CD4-positive, alpha-beta T cell (primary cell): ENCODE measurements around the gene OLFML2A. TPM values are rescaled to one million over a fixed set of nuclear protein-coding genes. Genes with fewer than 3 reads are reported as not detected.

Source experiments
- ATAC-seq: fragments of 200-7000 bp; cut with Tn5 transposase; one replicate; pipeline ENCODE4 v1.10.0; 2022; ENCODE audit warnings: mild to moderate bottlenecking; ENCODE audit not compliant: poor library complexity
- CTCF ChIA-PET: fragments of 350-600 bp; sonication (Branson Sonifier 250); formaldehyde crosslinking; loops from one replicate; lab custom pipeline; 2021; ENCODE audit warnings: antibody characterized with exemption, inconsistent platforms; lab: Charles Lee
- POLR2A ChIA-PET: fragments of 350-600 bp; sonication (Branson Sonifier 250); formaldehyde crosslinking; loops from one replicate; lab custom pipeline; 2021; ENCODE audit warnings: antibody characterized with exemption, inconsistent platforms; lab: Charles Lee
- DNase-seq, 14 experiments: peaks; one replicate each; pipeline ENCODE4 v3.0.0-alpha.2; 2013 to 2020; ENCODE audit warnings: mixed read lengths in 2 of 14
- H3K27ac ChIP-seq, 2 donors: one replicate each; pipeline versions ENCODE4 v1.5.1 to v1.7.0; 2013; ENCODE audit warnings: low read length in 2 of 2, low read depth in 1 of 2, mild to moderate bottlenecking in 1 of 2
- H3K27me3 ChIP-seq, 2 experiments: 1 replicate in 1 of 2; 2 replicates in 1 of 2; pipeline versions ENCODE4 v1.6.1 to v1.7.0; 2013; ENCODE audit warnings: low read length in 2 of 2, control low read depth in 1 of 2, mild to moderate bottlenecking in 1 of 2, moderate library complexity in 1 of 2; ENCODE audit not compliant: insufficient read depth in 2 of 2, control insufficient read depth in 1 of 2
- H3K36me3 ChIP-seq: one replicate; pipeline ENCODE4 v1.6.1; 2013; ENCODE audit warnings: low read length, control low read depth; ENCODE audit not compliant: insufficient read depth
- H3K4me1 ChIP-seq: one replicate; pipeline ENCODE4 v1.6.1; 2013; ENCODE audit warnings: low read length, control low read depth; ENCODE audit not compliant: insufficient read depth
- H3K4me3 ChIP-seq: one replicate; pipeline ENCODE4 v1.5.1; 2013; ENCODE audit warnings: mild to moderate bottlenecking, low read length, moderate library complexity
- H3K9me3 ChIP-seq, 2 experiments: 1 replicate in 1 of 2; 2 replicates in 1 of 2; pipeline versions ENCODE4 v1.6.1 to v1.7.0; 2013; ENCODE audit warnings: low read length in 2 of 2, mild to moderate bottlenecking in 2 of 2, control low read depth in 1 of 2, moderate library complexity in 1 of 2; ENCODE audit not compliant: control insufficient read depth in 1 of 2, insufficient read depth in 1 of 2
- H3K27ac Mint-ChIP-seq: one replicate; pipeline ENCODE4 v1.8.0; 2020; ENCODE audit warnings: mixed read lengths
- H3K27me3 Mint-ChIP-seq: one replicate; pipeline ENCODE4 v1.8.0; 2021; ENCODE audit warnings: mixed read lengths
- H3K36me3 Mint-ChIP-seq: one replicate; pipeline ENCODE4 v1.8.0; 2021; ENCODE audit warnings: low read depth, mixed read lengths
- H3K4me1 Mint-ChIP-seq: one replicate; pipeline ENCODE4 v1.8.0; 2021; ENCODE audit warnings: low read depth, mixed read lengths
- H3K4me3 Mint-ChIP-seq: one replicate; pipeline ENCODE4 v1.8.0; 2020; ENCODE audit warnings: mild to moderate bottlenecking, mixed read lengths
- H3K9me3 Mint-ChIP-seq: one replicate; pipeline ENCODE4 v1.8.0; 2020; ENCODE audit warnings: mixed read lengths
- CTCF ChIP-seq: fragments of 200-600 bp; IDR thresholded peaks from one replicate; pipeline ENCODE4 v1.8.0; 2022; ENCODE audit warnings: antibody characterized with exemption, mild to moderate bottlenecking
- intact Hi-C, 2 experiments: fragments of 100-400 bp; cut with DNase I in 1 of 2; cut with micrococcal nuclease in 1 of 2; formaldehyde crosslinking; loops; one replicate each; pipeline versions ENCODE4 v1.15.1 to v1.9.0; 2023 to 2025; cut with DNase I, micrococcal nuclease
- total RNA-seq, 174 experiments: library from RNA in 2 of 174; stranded (reverse) in 2 of 174; gene quantifications; one replicate each; pipeline ENCODE4 v1.2.3 and lab custom pipeline; 2021 to 2026

OLFML2A gene
- total RNA-seq, 2 experiments from 2014 or later: not detected

GRCh38 chr9:124739360-124739759 is 37.6 kb upstream of the OLFML2A start:
- Mint-ChIP-seq H3K4me3 (no peak overlapping the region), H3K4me1 (no peaks in the 10 kb centered on the region), H3K9me3 (no peaks in the 10 kb centered on the region), H3K36me3 (no peaks in the 10 kb centered on the region), H3K27ac (no peak overlapping the region), H3K27me3 (peaks cover 4% of the 10 kb centered on the region)
- Histone ChIP-seq H3K36me3 (no peaks in the 10 kb centered on the region), H3K4me1 (no peaks in the 10 kb centered on the region), H3K9me3 (no peaks in the 10 kb centered on the region), H3K27ac (no peak overlapping the region), H3K27me3 (no peaks in the 10 kb centered on the region), H3K4me3 (no peak overlapping the region)
- intact Hi-C loops: no loop called here
- TF ChIP-seq CTCF: no peak
- no peak for ATAC-seq
- ChIA-PET POLR2A (no interaction called here), CTCF (no interaction called here)
- DNase-seq: no peak

- no peaks in the 10 kb centered on the region for H3K36me3 Mint-ChIP-seq
- peaks cover 7% of the 10 kb centered on the region for H3K27me3 Mint-ChIP-seq
- POLR2A ChIA-PET: no interaction called here
- Histone ChIP-seq H3K4me1 (no peaks in the 10 kb centered on the region), H3K4me3 (no peak overlapping the region), H3K27ac (no peak overlapping the region), H3K36me3 (no peaks in the 10 kb centered on the region), H3K9me3 (no peaks in the 10 kb centered on the region), H3K27me3 (peaks cover 0 to under 1% of the 10 kb centered on the region in 2 experiments)
- intact Hi-C loops: no loop called here
- CTCF ChIA-PET: no interaction called here
- H3K27ac Mint-ChIP-seq: no peak overlapping the region
- H3K9me3 Mint-ChIP-seq: no peaks in the 10 kb centered on the region
- no peak overlapping the region for H3K4me3 Mint-ChIP-seq
- H3K4me1 Mint-ChIP-seq: no peaks in the 10 kb centered on the region
- no peak for TF ChIP-seq CTCF
- ATAC-seq (no peak), DNase-seq (no peak)
Measured at GRCh38 chr9:124741149-124741548, 35.8 kb upstream of the OLFML2A start.

GRCh38 chr9:124741662-124742061 is 35.3 kb upstream of the OLFML2A start:
- CTCF ChIA-PET: no interaction called here
- Histone ChIP-seq H3K27me3 (peaks cover 0 to 4% of the 10 kb centered on the region in 2 experiments), H3K27ac (no peak overlapping the region), H3K36me3 (no peaks in the 10 kb centered on the region), H3K4me3 (no peak overlapping the region), H3K4me1 (no peaks in the 10 kb centered on the region), H3K9me3 (no peaks in the 10 kb centered on the region)
- no peak for DNase-seq
- POLR2A ChIA-PET: no interaction called here
- Mint-ChIP-seq H3K27ac (no peak overlapping the region), H3K4me1 (no peaks in the 10 kb centered on the region), H3K36me3 (no peaks in the 10 kb centered on the region), H3K4me3 (no peak overlapping the region), H3K9me3 (no peaks in the 10 kb centered on the region), H3K27me3 (peaks cover 7% of the 10 kb centered on the region)
- TF ChIP-seq CTCF: no peak
- intact Hi-C loops: no loop called here
- ATAC-seq: no peak
